ENCODE measurements around the gene ATAD3A. TPM values are rescaled to one million over a fixed set of nuclear protein-coding genes. Genes with fewer than 3 reads are reported as not detected.
"Not testable (repeated sequence)": the region's sequence is repeated elsewhere in the genome, so short reads cannot be mapped to it uniquely, and the experiment has no call there.

The ATAD3A gene
- total RNA-seq, 1 experiment from 2014 or later: 57.5 TPM

GRCh38 chr1:1509465-1509850 lies 2.5 kb upstream of the ATAD3A start:
- in situ Hi-C loops (cut with HindIII; ENCODE audit: low pct_unique_long_range_greater_than_20kb, low sequenced_read_pairs); POLR2A ChIA-PET; H3K27me3 ChIP-seq (ENCODE audit: control insufficient read depth, insufficient read depth, low read length); DNase-seq (ENCODE audit: low read depth, low spot score); H3K4me3 ChIP-seq (ENCODE audit: low read depth in 2 of 2, low read length in 2 of 2); H3K9me3 ChIP-seq (ENCODE audit: control insufficient read depth, insufficient read depth, low read depth, low read length); intact Hi-C loops (cut with micrococcal nuclease; ENCODE audit: unreplicated experiment); BruUV-seq (replicated peaks); CTCF ChIA-PET; H3K27ac ChIP-seq (ENCODE audit: low read length); H3K36me3 ChIP-seq (ENCODE audit: control insufficient read depth, insufficient read depth, low read length); ATAC-seq; H3K4me1 ChIP-seq (ENCODE audit: control insufficient read depth, insufficient read depth, low read length): not testable (repeated sequence)

- DNase-seq (ENCODE audit: low read depth, low spot score): no peak
- ATAC-seq: peak; percentile 40
- TF ChIP-seq REST (IDR thresholded peaks at IDR 0.05; ENCODE audit: insufficient read depth in 1 of 2, low read depth in 2 of 2, low read length in 1 of 2): no peak
- no peak for TF ChIP-seq CTCF (IDR thresholded peaks at IDR 0.05)
- TF ChIP-seq POLR2AphosphoS5 (IDR thresholded peaks at IDR 0.05; ENCODE audit: low read depth, low read length): no peak
- TF ChIP-seq SIN3A (IDR thresholded peaks at IDR 0.05; ENCODE audit: borderline replicate concordance, insufficient read depth, low read depth, low read length): no peak
- TF ChIP-seq TCF7L2 (IDR thresholded peaks at IDR 0.05; ENCODE audit: low read depth, low read length): no peak
- ChIA-PET CTCF (no interaction called here), POLR2A (no interaction called here)
- in situ Hi-C loops (cut with HindIII; ENCODE audit: low pct_unique_long_range_greater_than_20kb, low sequenced_read_pairs) (no loop called here), intact Hi-C loops (cut with micrococcal nuclease; ENCODE audit: unreplicated experiment) (no loop called here)
- TSS peak; percentile 99 for BruUV-seq (replicated peaks)
- no peaks in the 10 kb centered on the region for H3K27me3 ChIP-seq (ENCODE audit: control insufficient read depth, insufficient read depth, low read length)
- H3K9me3 ChIP-seq (ENCODE audit: control insufficient read depth, insufficient read depth, low read depth, low read length): no peaks in the 10 kb centered on the region
- H3K36me3 ChIP-seq (ENCODE audit: control insufficient read depth, insufficient read depth, low read length): no peaks in the 10 kb centered on the region
- peaks cover 6% of the 10 kb centered on the region for H3K4me1 ChIP-seq (ENCODE audit: control insufficient read depth, insufficient read depth, low read length)
- peak overlapping the region; percentile 95 for H3K27ac ChIP-seq (ENCODE audit: low read length)
- peak overlapping the region; percentile 74 to 81 for H3K4me3 ChIP-seq (ENCODE audit: low read depth in 2 of 2, low read length in 2 of 2)
These were observed 940 bp upstream of the ATAD3A start for GRCh38 chr1:1510912-1511532.

GRCh38 chr1:1512425-1512824 lies 463 bp downstream of the ATAD3A start:
- in situ Hi-C loops (cut with HindIII; ENCODE audit: low pct_unique_long_range_greater_than_20kb, low sequenced_read_pairs); intact Hi-C loops (cut with micrococcal nuclease; ENCODE audit: unreplicated experiment); H3K27ac ChIP-seq (ENCODE audit: low read length); H3K27me3 ChIP-seq (ENCODE audit: control insufficient read depth, insufficient read depth, low read length); CTCF ChIA-PET; H3K9me3 ChIP-seq (ENCODE audit: control insufficient read depth, insufficient read depth, low read depth, low read length); POLR2A ChIA-PET; H3K4me1 ChIP-seq (ENCODE audit: control insufficient read depth, insufficient read depth, low read length); DNase-seq (ENCODE audit: low read depth, low spot score); BruUV-seq (replicated peaks); H3K36me3 ChIP-seq (ENCODE audit: control insufficient read depth, insufficient read depth, low read length): not testable (repeated sequence)
- H3K4me3 ChIP-seq (ENCODE audit: low read depth in 2 of 2, low read length in 2 of 2): peak overlapping the region; percentile 59 to 81
- ATAC-seq: peak; percentile 24

GRCh38 chr1:1513675-1514074 lies 1.7 kb downstream of the ATAD3A start:
- ATAC-seq; intact Hi-C loops (cut with micrococcal nuclease; ENCODE audit: unreplicated experiment); H3K27me3 ChIP-seq (ENCODE audit: control insufficient read depth, insufficient read depth, low read length); H3K27ac ChIP-seq (ENCODE audit: low read length); CTCF ChIA-PET; POLR2A ChIA-PET; H3K9me3 ChIP-seq (ENCODE audit: control insufficient read depth, insufficient read depth, low read depth, low read length); BruUV-seq (replicated peaks); H3K36me3 ChIP-seq (ENCODE audit: control insufficient read depth, insufficient read depth, low read length); H3K4me1 ChIP-seq (ENCODE audit: control insufficient read depth, insufficient read depth, low read length); in situ Hi-C loops (cut with HindIII; ENCODE audit: low pct_unique_long_range_greater_than_20kb, low sequenced_read_pairs); DNase-seq (ENCODE audit: low read depth, low spot score): not testable (repeated sequence)
- H3K4me3 ChIP-seq (ENCODE audit: low read depth in 2 of 2, low read length in 2 of 2): peak overlapping the region; percentile 20 to 33; a peak in 2 of 4 replicates

- intact Hi-C loops (cut with micrococcal nuclease; ENCODE audit: unreplicated experiment); BruUV-seq (replicated peaks); CTCF ChIA-PET: not testable (repeated sequence)
These were observed 2.4 kb downstream of the ATAD3A start for GRCh38 chr1:1514376-1514775.

More at GRCh38 chr1:1514376-1514775, 2.4 kb downstream of the ATAD3A start:
- H3K9me3 ChIP-seq (ENCODE audit: control insufficient read depth, insufficient read depth, low read depth, low read length); ATAC-seq; POLR2A ChIA-PET; H3K36me3 ChIP-seq (ENCODE audit: control insufficient read depth, insufficient read depth, low read length); H3K4me3 ChIP-seq (ENCODE audit: low read depth in 2 of 2, low read length in 2 of 2); H3K4me1 ChIP-seq (ENCODE audit: control insufficient read depth, insufficient read depth, low read length); in situ Hi-C loops (cut with HindIII; ENCODE audit: low pct_unique_long_range_greater_than_20kb, low sequenced_read_pairs); H3K27me3 ChIP-seq (ENCODE audit: control insufficient read depth, insufficient read depth, low read length); H3K27ac ChIP-seq (ENCODE audit: low read length); DNase-seq (ENCODE audit: low read depth, low spot score): not testable (repeated sequence)
